NCI-H2196 (cell line): ENCODE results near the gene FILIP1.

ENCODE experiments used
- DNase-seq: peaks from one replicate; lab custom pipeline; 2025; ENCODE audit not compliant: unreplicated experiment; lab: John Stamatoyannopoulos, UW

FILIP1 gene, protein sequence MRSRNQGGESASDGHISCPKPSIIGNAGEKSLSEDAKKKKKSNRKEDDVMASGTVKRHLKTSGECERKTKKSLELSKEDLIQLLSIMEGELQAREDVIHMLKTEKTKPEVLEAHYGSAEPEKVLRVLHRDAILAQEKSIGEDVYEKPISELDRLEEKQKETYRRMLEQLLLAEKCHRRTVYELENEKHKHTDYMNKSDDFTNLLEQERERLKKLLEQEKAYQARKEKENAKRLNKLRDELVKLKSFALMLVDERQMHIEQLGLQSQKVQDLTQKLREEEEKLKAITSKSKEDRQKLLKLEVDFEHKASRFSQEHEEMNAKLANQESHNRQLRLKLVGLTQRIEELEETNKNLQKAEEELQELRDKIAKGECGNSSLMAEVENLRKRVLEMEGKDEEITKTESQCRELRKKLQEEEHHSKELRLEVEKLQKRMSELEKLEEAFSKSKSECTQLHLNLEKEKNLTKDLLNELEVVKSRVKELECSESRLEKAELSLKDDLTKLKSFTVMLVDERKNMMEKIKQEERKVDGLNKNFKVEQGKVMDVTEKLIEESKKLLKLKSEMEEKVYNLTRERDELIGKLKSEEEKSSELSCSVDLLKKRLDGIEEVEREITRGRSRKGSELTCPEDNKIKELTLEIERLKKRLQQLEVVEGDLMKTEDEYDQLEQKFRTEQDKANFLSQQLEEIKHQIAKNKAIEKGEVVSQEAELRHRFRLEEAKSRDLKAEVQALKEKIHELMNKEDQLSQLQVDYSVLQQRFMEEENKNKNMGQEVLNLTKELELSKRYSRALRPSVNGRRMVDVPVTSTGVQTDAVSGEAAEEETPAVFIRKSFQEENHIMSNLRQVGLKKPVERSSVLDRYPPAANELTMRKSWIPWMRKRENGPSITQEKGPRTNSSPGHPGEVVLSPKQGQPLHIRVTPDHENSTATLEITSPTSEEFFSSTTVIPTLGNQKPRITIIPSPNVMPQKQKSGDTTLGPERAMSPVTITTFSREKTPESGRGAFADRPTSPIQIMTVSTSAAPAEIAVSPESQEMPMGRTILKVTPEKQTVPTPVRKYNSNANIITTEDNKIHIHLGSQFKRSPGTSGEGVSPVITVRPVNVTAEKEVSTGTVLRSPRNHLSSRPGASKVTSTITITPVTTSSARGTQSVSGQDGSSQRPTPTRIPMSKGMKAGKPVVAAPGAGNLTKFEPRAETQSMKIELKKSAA (N-terminal part only)

DNA sequence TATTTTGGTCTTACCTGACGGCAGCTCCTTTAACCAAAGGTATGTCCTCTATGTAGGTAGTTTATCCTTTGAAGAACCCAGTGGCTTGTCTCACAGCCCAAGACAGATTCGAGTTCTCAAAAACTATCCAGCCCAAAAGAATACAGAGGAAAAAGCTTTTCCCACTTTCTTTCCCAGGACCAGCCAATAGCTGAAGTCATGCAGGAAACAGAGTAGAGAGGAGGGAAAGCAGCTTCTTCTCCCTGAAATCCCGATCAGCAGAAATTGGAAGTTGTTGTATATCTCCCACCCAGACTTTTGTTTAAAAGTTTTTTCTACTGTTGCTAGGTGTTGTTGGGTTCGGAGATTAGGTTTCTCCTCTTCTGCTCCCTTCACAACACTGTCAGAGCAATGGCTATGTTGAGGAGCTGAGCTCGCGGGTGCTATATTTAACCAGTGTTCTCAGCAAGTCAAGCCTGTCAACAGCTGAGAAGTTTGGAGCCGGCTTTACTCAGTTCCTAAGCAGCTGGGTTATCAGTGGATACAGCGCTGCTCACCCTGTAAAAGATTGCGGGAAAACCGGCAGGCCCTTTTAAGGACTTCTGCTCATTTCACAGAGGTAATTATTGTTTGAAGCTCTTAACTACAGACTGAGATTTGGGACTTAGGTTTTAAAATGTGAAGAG, at the start of gene FILIP1:
FILIP1 (minus strand) TSS at position 401 of the 665 bp plus-strand sequence. CDS start 78,828 bp downstream, outside the sequence.
- no peak for DNase-seq

DNA sequence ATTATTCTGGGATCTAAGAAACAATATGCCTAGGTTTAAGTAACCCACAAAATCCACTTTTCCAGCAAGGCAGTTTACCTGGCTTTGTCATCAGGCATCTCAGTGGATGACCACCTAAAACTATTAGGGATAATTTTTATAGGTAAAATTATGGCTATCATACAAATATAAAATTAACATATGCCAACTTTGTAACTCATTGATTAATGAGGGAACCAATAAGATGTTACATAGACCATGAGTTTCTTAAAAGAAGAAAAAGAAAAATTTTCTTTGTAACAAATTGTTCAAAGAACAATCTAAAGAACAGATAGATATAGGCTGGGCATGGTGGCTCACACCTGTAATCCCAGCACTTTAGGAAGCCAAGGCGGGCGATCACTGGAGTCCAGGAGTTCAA, 49.7 kb upstream of the FILIP1 start:
- no peak for DNase-seq

GRCh38 chr6:75539136-75539535, 45.5 kb upstream of the FILIP1 start:
- DNase-seq, result no peak

- no peak for DNase-seq
Observed at GRCh38 chr6:75532521-75532920, 38.9 kb upstream of the FILIP1 start.

- no peak for DNase-seq
Observed at GRCh38 chr6:75531174-75531573, 37.6 kb upstream of the FILIP1 start.

DNA sequence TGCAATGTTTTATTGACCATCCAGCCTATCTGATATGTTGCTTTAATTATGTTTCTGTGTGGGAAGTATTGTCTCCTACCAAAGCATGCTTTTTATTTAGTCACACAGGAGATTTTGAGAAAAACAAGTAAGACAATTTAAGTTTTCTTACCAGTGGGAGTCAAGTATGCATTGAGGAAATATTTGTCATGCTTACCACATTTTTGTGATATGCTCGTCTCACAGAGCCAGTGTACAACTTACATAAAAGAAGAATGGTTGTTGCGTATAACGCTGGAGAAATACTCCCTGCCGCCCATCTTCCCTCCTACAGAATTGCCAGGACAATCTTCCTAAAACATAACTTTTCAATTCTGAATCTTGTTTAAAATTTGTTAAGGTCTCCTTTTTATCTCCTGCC, 37.1 kb upstream of the FILIP1 start:
- no peak for DNase-seq

DNA sequence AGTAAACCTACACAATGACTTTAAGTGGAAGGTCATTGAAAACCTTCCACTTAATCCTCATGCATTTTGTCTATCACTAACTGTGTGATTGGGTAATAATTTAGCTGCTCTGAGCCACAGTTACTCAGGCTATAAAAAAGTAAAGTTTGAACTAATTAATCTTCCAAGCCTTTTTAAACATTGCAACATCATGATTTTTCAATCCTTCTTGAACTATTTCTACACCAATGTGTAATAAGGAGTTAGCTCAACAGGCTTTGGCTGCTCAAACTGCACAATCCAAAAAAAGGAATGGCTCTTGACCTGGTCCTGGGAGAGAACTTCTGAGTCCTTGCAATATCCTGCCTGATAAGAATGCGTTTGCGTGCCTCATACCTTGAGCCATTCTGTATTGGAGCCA, 34.8 kb upstream of the FILIP1 start:
- DNase-seq, result no peak

- peak; percentile 49 for DNase-seq
Observed at GRCh38 chr6:75526502-75527127, 33.0 kb upstream of the FILIP1 start.

DNA sequence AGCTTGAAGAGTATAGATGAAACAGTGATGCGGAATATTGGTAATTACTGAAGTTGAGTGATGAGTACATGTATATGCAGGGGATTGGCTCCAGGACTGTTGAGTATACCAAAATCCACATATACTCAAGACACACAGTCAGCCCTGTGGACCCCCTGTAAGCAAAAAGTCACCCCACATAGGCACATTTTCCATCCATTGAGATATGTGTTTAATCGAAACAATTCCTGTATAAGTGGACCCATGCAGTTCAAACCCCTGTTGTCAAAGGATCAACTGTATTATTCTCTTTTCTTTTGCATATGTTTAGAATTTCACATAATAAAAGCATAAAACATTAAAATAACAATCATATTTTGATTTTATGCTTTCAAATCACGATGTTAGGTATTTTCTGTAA, 32.1 kb upstream of the FILIP1 start:
- no peak for DNase-seq

DNA sequence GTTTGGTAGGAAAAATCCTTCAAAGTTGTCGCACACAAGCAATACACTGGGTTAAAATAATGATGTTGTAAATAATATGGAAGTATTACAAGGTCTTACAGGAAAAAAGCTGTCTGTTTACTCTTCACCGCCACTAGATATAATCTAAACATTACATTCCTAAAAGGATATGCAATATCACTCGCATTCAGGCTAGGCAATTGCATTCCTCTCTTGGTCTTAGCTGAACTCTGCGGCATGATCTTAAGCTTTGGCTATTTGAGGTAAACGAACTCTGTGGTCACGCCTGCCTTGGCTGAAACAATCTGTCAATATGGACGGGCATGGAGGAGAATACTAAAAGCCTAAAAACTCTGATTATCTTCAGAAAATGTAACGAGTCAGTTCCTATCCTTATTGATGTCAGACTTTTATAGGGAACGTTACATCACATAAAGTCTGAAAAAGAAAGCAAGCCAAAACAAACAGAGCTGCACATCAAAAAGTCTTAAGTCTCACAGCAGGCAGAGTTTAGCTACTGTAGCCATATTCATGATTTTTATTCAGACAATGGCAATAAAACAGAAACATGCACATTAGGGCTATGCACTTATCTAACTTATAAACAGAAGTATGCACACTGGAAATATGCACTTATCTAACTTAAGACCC, 30.8 kb upstream of the FILIP1 start:
- DNase-seq, result no peak

DNA sequence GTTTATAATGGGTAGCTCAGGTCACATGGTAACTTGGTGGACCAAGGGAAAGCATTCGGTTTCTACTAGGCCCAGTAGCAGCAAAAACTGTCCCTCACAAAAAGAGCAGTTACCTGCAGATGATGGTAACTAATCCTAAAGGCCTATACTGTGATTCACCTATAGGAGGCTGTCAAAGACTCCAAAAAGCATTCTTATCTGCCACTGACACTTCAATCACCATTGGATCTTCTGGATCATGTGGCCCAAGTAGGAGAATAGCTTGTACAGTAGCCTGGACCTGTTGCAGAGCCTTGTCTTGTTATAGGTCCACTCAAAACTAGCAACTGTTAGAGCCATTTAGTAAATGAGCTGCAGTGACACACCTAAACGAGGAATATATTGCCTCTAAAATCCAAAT, 23.2 kb upstream of the FILIP1 start:
- DNase-seq, result no peak

DNA sequence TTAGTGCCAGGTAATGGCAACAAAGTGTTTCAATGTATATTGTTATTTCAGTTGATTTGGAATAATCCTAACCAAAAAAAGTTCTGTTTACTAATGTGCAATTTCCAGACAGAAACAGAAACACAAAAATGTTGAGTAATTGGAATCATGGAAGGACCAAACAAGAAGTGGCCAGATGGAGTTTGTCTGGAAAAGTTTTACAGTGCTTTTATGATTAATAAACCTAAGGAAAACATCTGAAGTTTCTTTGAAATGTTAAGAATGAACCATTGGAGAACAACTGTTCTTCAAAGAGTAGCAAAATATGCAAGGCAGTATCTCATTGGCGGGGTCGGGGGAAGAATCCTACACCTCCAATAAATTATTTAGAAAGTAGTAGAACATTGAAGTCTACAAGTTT, 19.0 kb upstream of the FILIP1 start:
- no peak for DNase-seq

- no peak for DNase-seq
Observed at GRCh38 chr6:75505424-75505823, 11.8 kb upstream of the FILIP1 start.

DNA sequence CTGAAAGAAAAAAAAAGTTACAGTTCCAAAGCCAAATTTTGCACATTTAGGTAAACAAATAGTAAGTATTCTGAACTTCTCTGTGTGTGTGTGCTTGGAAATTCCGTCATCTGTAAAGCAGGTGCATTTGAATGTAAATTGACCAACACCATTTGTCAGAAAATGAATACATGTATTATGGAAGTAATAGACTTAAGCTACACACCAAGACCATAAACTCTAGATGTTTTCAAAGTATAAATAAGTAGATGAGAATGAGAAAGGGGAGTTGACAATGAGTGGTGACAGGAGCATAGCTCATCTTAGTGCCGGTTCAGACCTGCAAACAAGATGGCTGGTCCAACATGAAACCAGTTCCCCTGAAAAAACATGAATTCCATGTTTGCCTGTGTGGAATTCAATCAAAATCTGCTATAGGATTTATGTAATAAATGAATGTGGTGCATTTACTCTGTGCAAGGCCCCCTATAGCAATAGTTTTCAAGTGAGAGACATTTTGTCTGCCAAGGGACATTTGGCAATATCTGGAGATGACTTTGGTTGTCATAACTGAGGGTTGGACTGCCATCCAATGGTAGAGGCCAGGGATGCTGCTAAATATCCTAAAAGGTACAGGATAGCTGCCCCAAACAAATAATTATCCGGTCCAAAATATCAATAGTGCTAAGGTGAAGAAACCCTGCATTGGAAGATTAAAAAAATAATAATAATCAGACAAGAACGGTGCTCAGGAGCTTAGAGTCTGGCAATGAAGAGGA, 11.0 kb upstream of the FILIP1 start:
- no peak for DNase-seq

- DNase-seq, result no peak
Observed at GRCh38 chr6:75503291-75503690, 9.7 kb upstream of the FILIP1 start.

GRCh38 chr6:75502884-75503283, 9.3 kb upstream of the FILIP1 start:
- no peak for DNase-seq

DNA sequence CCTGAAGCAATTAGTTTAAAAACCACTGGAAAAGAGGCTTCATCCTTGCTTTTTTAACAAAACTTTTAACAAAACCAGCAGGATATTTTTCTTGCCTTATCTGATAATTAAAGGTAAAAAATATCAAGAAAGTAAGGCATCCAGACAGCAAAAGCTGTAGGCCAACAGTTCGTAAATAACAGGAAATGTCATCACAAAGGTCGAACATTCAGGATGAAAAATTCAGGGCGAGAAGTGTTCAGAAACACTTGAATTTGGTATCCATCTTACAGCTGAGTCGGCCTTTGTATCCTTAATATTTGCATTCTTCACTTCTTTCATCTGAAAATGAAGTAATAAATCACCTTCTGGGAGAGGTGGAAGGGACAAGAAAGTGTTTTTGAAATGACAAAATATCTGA, 8.2 kb upstream of the FILIP1 start:
- DNase-seq, result no peak

GRCh38 chr6:75499640-75500039, 6.0 kb upstream of the FILIP1 start:
- no peak for DNase-seq

DNA sequence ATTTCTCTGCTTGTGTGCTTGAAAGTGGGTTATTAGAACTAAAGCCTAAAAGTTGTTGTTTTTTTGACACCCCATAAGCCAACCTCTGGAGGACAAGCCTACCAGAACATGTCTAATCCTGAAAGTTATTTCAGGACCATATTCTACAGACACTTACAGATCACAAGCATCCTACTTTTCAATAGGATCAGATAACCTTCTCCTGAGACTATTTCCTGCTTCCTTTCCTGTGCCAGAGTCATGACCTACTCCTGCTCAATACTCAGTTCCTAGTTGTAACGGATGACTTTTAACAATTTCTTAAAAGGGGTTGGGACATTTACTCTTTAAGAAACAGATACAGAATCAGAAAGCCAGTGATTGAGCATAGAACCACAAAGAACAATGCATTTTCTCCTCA, 5.3 kb upstream of the FILIP1 start:
- DNase-seq, result no peak
